HG03432 (cell line): Measurements from ENCODE around the gene MEGF11.

Experiments used
- ATAC-seq: cut with Tn5 transposase; IDR thresholded peaks from one replicate; pipeline ENCODE4 v1.9.1; 2021; ENCODE audit warnings: mild to moderate bottlenecking, moderate library complexity; ENCODE audit not compliant: unreplicated experiment

The MEGF11 gene

GRCh38 chr15:65910341-65910740 lies 343.2 kb downstream of the MEGF11 start:
- no peak for ATAC-seq

GRCh38 chr15:65909831-65910230 lies 343.7 kb downstream of the MEGF11 start:
- no peak for ATAC-seq

GRCh38 chr15:65908876-65909275 lies 344.7 kb downstream of the MEGF11 start:
- no peak for ATAC-seq

GRCh38 chr15:65907661-65908060 lies 345.9 kb downstream of the MEGF11 start:
- no peak for ATAC-seq

- no peak for ATAC-seq
These were observed 347.2 kb downstream of the MEGF11 start for GRCh38 chr15:65906396-65906795.

GRCh38 chr15:65904301-65904700 lies 349.2 kb downstream of the MEGF11 start:
- no peak for ATAC-seq

GRCh38 chr15:65903296-65904073 lies 350.1 kb downstream of the MEGF11 start:
- no peak for ATAC-seq

- peak; percentile 89 for ATAC-seq
These were observed 351.2 kb downstream of the MEGF11 start for GRCh38 chr15:65902373-65902772.

GRCh38 chr15:65901836-65902235 lies 351.7 kb downstream of the MEGF11 start:
- no peak for ATAC-seq

- no peak for ATAC-seq
These were observed 352.2 kb downstream of the MEGF11 start for GRCh38 chr15:65901336-65901735.

- no peak for ATAC-seq
These were observed 353.1 kb downstream of the MEGF11 start for GRCh38 chr15:65900488-65900887.

- ATAC-seq: no peak
These were observed 357.3 kb downstream of the MEGF11 start for GRCh38 chr15:65896236-65896635.

- ATAC-seq: no peak
These were observed 360.5 kb downstream of the MEGF11 start for GRCh38 chr15:65893060-65893459.

- ATAC-seq: no peak
These were observed 364.6 kb downstream of the MEGF11 start for GRCh38 chr15:65888981-65889380.

GRCh38 chr15:65887565-65887964 lies 366.0 kb downstream of the MEGF11 start:
- no peak for ATAC-seq

GRCh38 chr15:65885668-65886218 lies 367.8 kb downstream of the MEGF11 start:
- ATAC-seq: no peak

- ATAC-seq: no peak
These were observed 369.0 kb downstream of the MEGF11 start for GRCh38 chr15:65884511-65884910.

- no peak for ATAC-seq
These were observed 370.0 kb downstream of the MEGF11 start for GRCh38 chr15:65883571-65883970.

GRCh38 chr15:65881766-65882434 lies 371.6 kb downstream of the MEGF11 start:
- no peak for ATAC-seq

GRCh38 chr15:65877749-65878148 lies 375.8 kb downstream of the MEGF11 start:
- ATAC-seq: no peak

- ATAC-seq: no peak
These were observed 378.1 kb downstream of the MEGF11 start for GRCh38 chr15:65875458-65875857.

GRCh38 chr15:65873256-65873655 lies 380.3 kb downstream of the MEGF11 start:
- no peak for ATAC-seq
